Measurements from ENCODE around the gene PKNOX2. TPM values are rescaled to one million over a fixed set of nuclear protein-coding genes. Genes with fewer than 3 reads are reported as not detected.

PKNOX2 gene
- total and polyA plus RNA-seq, 2 of the 4 experiments (the other 2 are of a cell fraction), result 0.72 to 2.3 TPM

DNA sequence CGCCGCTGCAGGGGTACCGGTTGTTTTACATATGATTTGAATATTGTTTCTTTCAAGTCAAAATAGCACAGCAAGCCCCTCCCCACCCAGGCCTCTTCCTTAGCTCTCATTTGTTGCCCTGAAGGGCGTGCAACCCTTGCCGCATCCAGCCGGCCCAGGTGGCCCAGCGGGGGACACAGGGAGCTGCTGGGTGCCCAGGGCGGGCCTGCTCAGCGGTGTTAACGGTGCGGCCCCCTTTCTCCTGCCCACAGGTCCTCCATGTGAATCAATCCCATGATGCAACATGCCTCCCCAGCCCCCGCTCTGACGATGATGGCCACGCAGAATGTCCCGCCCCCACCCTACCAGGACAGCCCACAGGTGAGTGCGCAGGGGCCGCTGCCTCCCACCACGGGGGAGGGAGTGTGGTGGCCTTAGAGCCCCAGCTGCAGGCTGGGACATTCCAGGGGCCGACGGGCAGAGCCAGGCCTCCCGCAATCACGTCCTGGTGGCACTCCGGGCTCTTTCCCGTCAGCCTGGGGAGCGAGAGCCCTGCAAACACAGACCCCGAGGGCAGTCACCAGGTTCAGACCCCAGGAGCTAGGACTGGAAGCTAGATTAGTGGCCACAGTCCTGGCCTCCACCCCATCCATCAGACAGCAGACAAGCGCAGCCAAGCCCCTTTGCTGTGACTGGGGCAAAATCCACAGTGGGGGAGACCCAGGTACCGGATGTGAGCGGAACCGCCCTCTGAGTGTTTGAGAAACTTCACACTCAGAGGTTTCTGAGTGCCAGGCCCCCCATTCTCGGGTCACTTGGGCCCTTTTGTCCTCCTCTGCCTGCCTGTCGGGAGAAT is 186.7 kb downstream of the PKNOX2 start:
- Histone ChIP-seq H3K27ac (ENCODE audit: insufficient read depth, low read length) (no peak overlapping the region), H3K36me3 (ENCODE audit: control insufficient read depth, insufficient read depth, low read length) (no peaks in the 10 kb centered on the region), H3K4me3 (ENCODE audit: insufficient read depth, low read depth, low read length) (no peak overlapping the region), H3K23ac (ENCODE audit: low read depth, low read length) (no peak overlapping the region), H3K4me1 (ENCODE audit: control insufficient read depth, insufficient read depth, low read length) (no peaks in the 10 kb centered on the region), H2BK20ac (ENCODE audit: low read depth, low read length) (no peak overlapping the region), H2BK120ac (ENCODE audit: low read depth, low read length) (no peak overlapping the region), H4K5ac (ENCODE audit: low read depth, low read length) (no peak overlapping the region), H3K4me2 (ENCODE audit: low read depth, low read length) (no peak overlapping the region), H2BK5ac (ENCODE audit: low read depth, low read length, poor library complexity, severe bottlenecking) (no peak overlapping the region), H2AK5ac (ENCODE audit: low read depth, low read length) (no peak overlapping the region), H3K56ac (ENCODE audit: extremely low read depth, insufficient read depth, low read length) (no peak overlapping the region), H2AFZ (replicated peaks; ENCODE audit: low read length, poor library complexity) (no peak overlapping the region), H2AK9ac (replicated peaks; ENCODE audit: low read depth, low read length, poor library complexity) (no peak overlapping the region), H3K79me1 (ENCODE audit: low read depth in 1 of 2, low read length in 2 of 2) (no peaks in the 10 kb centered on the region), H2BK15ac (ENCODE audit: low read depth, low read length) (no peak overlapping the region), H4K20me1 (ENCODE audit: insufficient read depth, low read length) (no peaks in the 10 kb centered on the region), H3K4ac (ENCODE audit: low read depth, low read length) (no peak overlapping the region), H3K9ac (ENCODE audit: low read depth, low read length) (no peak overlapping the region), H3K18ac (ENCODE audit: low read depth, low read length) (no peak overlapping the region), H3K14ac (replicated peaks; ENCODE audit: low read depth, low read length) (no peak overlapping the region), H3K9me3 (ENCODE audit: control insufficient read depth, insufficient read depth, low read length) (no peaks in the 10 kb centered on the region), H4K8ac (ENCODE audit: low read depth in 2 of 2, low read length in 2 of 2) (no peak overlapping the region), H3K9me1 (ENCODE audit: insufficient read depth, low read length) (peaks cover 2% of the 10 kb centered on the region; the same call in 1 of the 2 replicates), H3K27me3 (ENCODE audit: control insufficient read depth, insufficient read depth, low read length) (no peaks in the 10 kb centered on the region; the same call in 1 of the 2 replicates), H4K91ac (ENCODE audit: insufficient read depth, low read depth, low read length) (no peak overlapping the region)
- dilution Hi-C loops (cut with HindIII; ENCODE audit: low sequenced_read_pairs, unreplicated experiment) (no loop called here), in situ Hi-C loops (cut with MboI; ENCODE audit: low sequenced_read_pairs) (no loop called here), intact Hi-C loops (cut with micrococcal nuclease) (no loop called here)
- ATAC-seq (ENCODE audit: low read depth) (no peak), DNase-seq (no peak)
- WGBS, 2 experiments (ENCODE audit: extremely low coverage in 2 of 2, insufficient read length in 1 of 2), result 85% methylated on average over 10 of the region's 32 CpGs; no CpG with 5 or more reads in 1 of the 2 experiments
- CTCF ChIA-PET, result no interaction called here
- no TSS peak for BruUV-seq (replicated peaks)
- POLR2A ChIA-PET (ENCODE audit: unreplicated experiment), result no interaction called here
- TF ChIP-seq POLR2A (IDR thresholded peaks at IDR 0.05; ENCODE audit: low read depth, low read length) (no peak), BHLHE40 (IDR thresholded peaks at IDR 0.05; ENCODE audit: low read depth, low read length) (no peak), RCOR1 (IDR thresholded peaks at IDR 0.05; ENCODE audit: insufficient replicate concordance, low read length) (no peak), USF2 (IDR thresholded peaks at IDR 0.05; ENCODE audit: low read depth, low read length) (no peak), CTCF (conservative IDR thresholded peaks at IDR 0.05; ENCODE audit: low read depth, low read length) (no peak), MXI1 (IDR thresholded peaks at IDR 0.05; ENCODE audit: borderline replicate concordance, low read depth, low read length) (no peak), CEBPB (IDR thresholded peaks at IDR 0.05; ENCODE audit: low read depth, low read length) (no peak), MAFK (IDR thresholded peaks at IDR 0.05; ENCODE audit: low read depth, low read length) (no peak), RAD21 (IDR thresholded peaks at IDR 0.05; ENCODE audit: low read length) (no peak), SMC3 (IDR thresholded peaks at IDR 0.05; ENCODE audit: low read depth, low read length) (no peak), MAZ (IDR thresholded peaks at IDR 0.05; ENCODE audit: borderline replicate concordance, low read depth, low read length) (no peak), CHD1 (IDR thresholded peaks at IDR 0.05; ENCODE audit: low read depth, low read length) (no peak), RFX5 (IDR thresholded peaks at IDR 0.05; ENCODE audit: low read depth, low read length) (no peak), FOS (IDR thresholded peaks at IDR 0.05; ENCODE audit: low read depth, low read length) (no peak)
- TF ChIP-seq, protein P1, sequence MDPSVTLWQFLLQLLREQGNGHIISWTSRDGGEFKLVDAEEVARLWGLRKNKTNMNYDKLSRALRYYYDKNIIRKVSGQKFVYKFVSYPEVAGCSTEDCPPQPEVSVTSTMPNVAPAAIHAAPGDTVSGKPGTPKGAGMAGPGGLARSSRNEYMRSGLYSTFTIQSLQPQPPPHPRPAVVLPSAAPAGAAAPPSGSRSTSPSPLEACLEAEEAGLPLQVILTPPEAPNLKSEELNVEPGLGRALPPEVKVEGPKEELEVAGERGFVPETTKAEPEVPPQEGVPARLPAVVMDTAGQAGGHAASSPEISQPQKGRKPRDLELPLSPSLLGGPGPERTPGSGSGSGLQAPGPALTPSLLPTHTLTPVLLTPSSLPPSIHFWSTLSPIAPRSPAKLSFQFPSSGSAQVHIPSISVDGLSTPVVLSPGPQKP (IDR thresholded peaks at IDR 0.05; ENCODE audit: borderline replicate concordance, low read depth, low read length), result no peak

Data from IMR-90 (cell line).